ENCODE results near the gene PITPNC1. TPM values are rescaled to one million over a fixed set of nuclear protein-coding genes. Genes with fewer than 3 reads are reported as not detected.

PITPNC1 gene
- total RNA-seq, 1 experiment from 2014 or later = 37.5 TPM

GRCh38 chr17:67335245-67335835, 41.7 kb upstream of the PITPNC1 start:
- H3K9ac ChIP-seq (ENCODE audit: extremely low read depth, insufficient read length, low read length) = no peak overlapping the region
- H4K5ac ChIP-seq (ENCODE audit: insufficient read length, low read depth, low read length) = no peak overlapping the region
- no peak overlapping the region for H3K27ac ChIP-seq (ENCODE audit: insufficient read length, low read depth, low read length)
- no peaks in the 10 kb centered on the region; the same call in 1 of the 2 replicates for H3K4me1 ChIP-seq (ENCODE audit: insufficient read depth, low read length)
- no peak overlapping the region for H3K56ac ChIP-seq (ENCODE audit: insufficient read length, low read depth, low read length)
- H3K23ac ChIP-seq (ENCODE audit: insufficient read length, low read depth, low read length) = no peak overlapping the region
- no CpG with 5 or more reads among the region's 5 CpGs for WGBS (ENCODE audit: extremely low coverage, insufficient read length, low lambda C conversion rate)
- no peak overlapping the region for H3K18ac ChIP-seq (ENCODE audit: insufficient read length, low read depth, low read length)
- TF ChIP-seq CTCF (conservative IDR thresholded peaks at IDR 0.05) = no peak
- Mint-ChIP-seq H3K4me1 (peaks cover 5 to 8% of the 10 kb centered on the region in 2 experiments; a peak in 3 of 4 replicates), H3K27ac (peak overlapping the region in 2 of 3 experiments; percentile 50 to 55; a peak in 1 of 7 replicates), H3K36me3 (ENCODE audit: insufficient read depth in 1 of 3, low read depth in 3 of 3) (peaks cover 9 to 15% (median 14%) of the 10 kb centered on the region in 3 experiments; a peak in 6 of 7 replicates), H3K9me3 (no peaks in the 10 kb centered on the region; a peak in 1 of 5 replicates), H3K27me3 (ENCODE audit: low read depth) (no peaks in the 10 kb centered on the region), H3K4me3 (no peak overlapping the region)
- H2AFZ ChIP-seq (ENCODE audit: low read length) = no peak overlapping the region
- H2BK20ac ChIP-seq (ENCODE audit: low read depth, low read length, poor library complexity, severe bottlenecking) = no peak overlapping the region
- no peaks in the 10 kb centered on the region for H3K79me1 ChIP-seq (ENCODE audit: insufficient read depth, low read depth, low read length, poor library complexity, severe bottlenecking)
- H3K4me2 ChIP-seq (ENCODE audit: insufficient read depth, insufficient read length, low read length) = no peak overlapping the region
- peak; percentile 19 for DNase-seq
- no peaks in the 10 kb centered on the region for H3K79me2 ChIP-seq (ENCODE audit: insufficient read depth, low read length)
- H2BK120ac ChIP-seq (ENCODE audit: low read depth, low read length, poor library complexity, severe bottlenecking) = no peak overlapping the region
- no peak overlapping the region for H2BK15ac ChIP-seq (ENCODE audit: low read depth, low read length)
- H3K14ac ChIP-seq (ENCODE audit: insufficient read depth, low read length) = no peak overlapping the region
- no peak overlapping the region for H2BK12ac ChIP-seq (ENCODE audit: insufficient read length, low read depth, low read length)
- no peak overlapping the region for H3T11ph ChIP-seq (ENCODE audit: low read length)
- H4K91ac ChIP-seq (ENCODE audit: insufficient read length, low read depth, low read length) = no peak overlapping the region
- H4K8ac ChIP-seq (replicated peaks; ENCODE audit: insufficient read length, low read depth, low read length) = no peak overlapping the region
- no peaks in the 10 kb centered on the region for H3K27me3 ChIP-seq (ENCODE audit: insufficient read depth, low read length)
- H2BK5ac ChIP-seq (ENCODE audit: insufficient read length, low read length) = no peak overlapping the region
- H3K23me2 ChIP-seq (ENCODE audit: insufficient read length, low read depth, low read length, poor library complexity, severe bottlenecking) = no peaks in the 10 kb centered on the region
- no peaks in the 10 kb centered on the region for H4K20me1 ChIP-seq (ENCODE audit: control insufficient read depth, insufficient read depth, insufficient read length)
- H3K9me3 ChIP-seq (ENCODE audit: control insufficient read depth, low read depth, low read length) = no peaks in the 10 kb centered on the region
- H2AK5ac ChIP-seq (ENCODE audit: insufficient read length, low read length) = no peak overlapping the region
- H3K4ac ChIP-seq (ENCODE audit: low read depth, low read length) = no peak overlapping the region

Data from H9 (cell line).